ENCODE measurements around the gene SPNS3. TPM values are rescaled to one million over a fixed set of nuclear protein-coding genes. Genes with fewer than 3 reads are reported as not detected.

The SPNS3 gene
- total and polyA plus RNA-seq, 2 of the 4 experiments (the other 2 are of a cell fraction): 0.18 TPM; not detected in 1

GRCh38 chr17:4409659-4410058 lies 24.1 kb upstream of the SPNS3 start:
- Histone ChIP-seq H2BK5ac (ENCODE audit: low read depth, low read length, poor library complexity, severe bottlenecking) (no peak overlapping the region), H3K79me1 (ENCODE audit: low read depth in 1 of 2, low read length in 2 of 2) (no peaks in the 10 kb centered on the region), H3K9ac (ENCODE audit: low read depth, low read length) (no peak overlapping the region), H2AK9ac (replicated peaks; ENCODE audit: low read depth, low read length, poor library complexity) (no peak overlapping the region), H3K4me3 (ENCODE audit: insufficient read depth, low read depth, low read length) (no peak overlapping the region), H3K56ac (ENCODE audit: extremely low read depth, insufficient read depth, low read length) (no peak overlapping the region), H2BK20ac (ENCODE audit: low read depth, low read length) (no peak overlapping the region), H4K5ac (ENCODE audit: low read depth, low read length) (no peak overlapping the region), H3K4me1 (ENCODE audit: control insufficient read depth, insufficient read depth, low read length) (no peaks in the 10 kb centered on the region), H3K27me3 (ENCODE audit: control insufficient read depth, insufficient read depth, low read length) (no peaks in the 10 kb centered on the region), H3K4me2 (ENCODE audit: low read depth, low read length) (no peak overlapping the region), H2AFZ (replicated peaks; ENCODE audit: low read length, poor library complexity) (no peak overlapping the region), H2AK5ac (ENCODE audit: low read depth, low read length) (no peak overlapping the region), H3K27ac (ENCODE audit: insufficient read depth, low read length) (no peak overlapping the region), H3K36me3 (ENCODE audit: control insufficient read depth, insufficient read depth, low read length) (no peaks in the 10 kb centered on the region), H3K23ac (ENCODE audit: low read depth, low read length) (no peak overlapping the region), H2BK120ac (ENCODE audit: low read depth, low read length) (no peak overlapping the region), H4K20me1 (ENCODE audit: insufficient read depth, low read length) (no peaks in the 10 kb centered on the region), H3K9me1 (ENCODE audit: insufficient read depth, low read length) (0 out of 2 replicates have a peak, but pooled peaks cover 4% of the 10 kb centered on the region), H3K4ac (ENCODE audit: low read depth, low read length) (no peak overlapping the region), H3K9me3 (ENCODE audit: control insufficient read depth, insufficient read depth, low read length) (no peaks in the 10 kb centered on the region), H2BK15ac (ENCODE audit: low read depth, low read length) (no peak overlapping the region), H4K91ac (ENCODE audit: insufficient read depth, low read depth, low read length) (no peak overlapping the region), H3K18ac (ENCODE audit: low read depth, low read length) (no peak overlapping the region), H3K14ac (replicated peaks; ENCODE audit: low read depth, low read length) (no peak overlapping the region), H4K8ac (ENCODE audit: low read depth in 2 of 2, low read length in 2 of 2) (no peak overlapping the region)
- WGBS, 2 experiments (ENCODE audit: extremely low coverage in 2 of 2, insufficient read length in 1 of 2): no CpG with 5 or more reads among the region's 6 CpGs
- DNase-seq (peak; percentile 18), ATAC-seq (ENCODE audit: low read depth) (no peak)
- CTCF ChIA-PET: no interaction called here
- intact Hi-C loops (cut with micrococcal nuclease): no loop called here
- POLR2A ChIA-PET (ENCODE audit: unreplicated experiment): no interaction called here
- BruUV-seq (replicated peaks): no TSS peak
- dilution Hi-C loops (cut with HindIII; ENCODE audit: low sequenced_read_pairs, unreplicated experiment): no loop called here
- TF ChIP-seq USF2 (IDR thresholded peaks at IDR 0.05; ENCODE audit: low read depth, low read length): no peak
- no peak for TF ChIP-seq RCOR1 (IDR thresholded peaks at IDR 0.05; ENCODE audit: insufficient replicate concordance, low read length)
- in situ Hi-C loops (cut with MboI; ENCODE audit: low sequenced_read_pairs): loop anchor here (5.0 kb wide), 1 partner anchor 202 kb away; no protein-coding TSS in a partner anchor

All from IMR-90 (cell line).